Esophagus squamous epithelium (tissue), 5 donors: ENCODE measurements around the gene FBXW2. TPM values are rescaled to one million over a fixed set of nuclear protein-coding genes. Genes with fewer than 3 reads are reported as not detected.
"Not testable (repeated sequence)": the region's sequence is repeated elsewhere in the genome, so short reads cannot be mapped to it uniquely, and the experiment has no call there.

Experiments used
- DNase-seq: peaks from one replicate; lab custom pipeline; 2025; lab: John Stamatoyannopoulos, UW
- H3K27ac ChIP-seq, 4 donors: fragments of 200-600 bp; sonication (generic); one replicate each; pipeline ENCODE4 v1.5.1; 2016 to 2019; ENCODE audit warnings: mild to moderate bottlenecking in 1 of 4
- H3K27me3 ChIP-seq, 4 donors: fragments of 200-600 bp; sonication (generic); 1 replicate in 3 of 4; 2 replicates in 1 of 4; pipeline versions ENCODE4 v1.5.1 to v1.6.0; 2017 to 2021; ENCODE audit warnings: antibody characterized with exemption in 1 of 4
- H3K36me3 ChIP-seq, 3 donors: fragments of 200-600 bp; sonication (generic); one replicate each; pipeline ENCODE4 v1.5.1; 2016 to 2019
- H3K4me1 ChIP-seq, 3 donors: fragments of 200-600 bp; sonication (generic); one replicate each; pipeline ENCODE4 v1.5.1; 2017 to 2019
- H3K4me3 ChIP-seq, 4 donors: fragments of 200-600 bp; sonication (generic); 1 replicate in 3 of 4; 2 replicates in 1 of 4; pipeline ENCODE4 v1.5.1; 2016 to 2019; ENCODE audit warnings: mild to moderate bottlenecking in 2 of 4, moderate library complexity in 1 of 4
- H3K9me3 ChIP-seq, 3 donors: fragments of 200-600 bp; sonication (generic); one replicate each; pipeline ENCODE4 v1.5.1; 2016 to 2019
- POLR2A ChIP-seq, 4 donors: fragments of 450-650 bp; IDR thresholded peaks; one replicate each; pipeline ENCODE4 v1.6.1; 2017; ENCODE audit warnings: antibody characterized with exemption in 4 of 4, mild to moderate bottlenecking in 4 of 4, moderate library complexity in 3 of 4
- WGBS, 2 donors: methylation state at CpG; one replicate each; pipeline ENCODE4 v1.1.5; 2018; 5-methylcytosine and 5-hydroxymethylcytosine counted together
- intact Hi-C: fragments of 100-400 bp; cut with DNase I; formaldehyde crosslinking; loops from one replicate; pipeline ENCODE4 v1.15.0; 2022
- total RNA-seq, 4 donors: library from RNA; depleted of rRNA; stranded (reverse); fragments of >200 nt; gene quantifications; one replicate each; pipeline ENCODE4 v1.1.0, GENCODE V29; 2016
- TF ChIP-seq, protein P1 (sequence below), 6 experiments: fragments of 450-650 bp in 4 of 6; fragments of 200-600 bp in 2 of 6; sonication (generic) in 2 of 6; IDR thresholded peaks; one replicate each; pipeline ENCODE4 v1.5.1; 2016 to 2019; ENCODE audit warnings: antibody characterized with exemption in 6 of 6, mild to moderate bottlenecking in 4 of 6, moderate library complexity in 4 of 6
- donor health status: DM: yes; HTN: yes; CAD: no.

The FBXW2 gene
- total RNA-seq, 4 donors from 2014 or later, result 23.1 to 41.6 (median 31.7) TPM

- WGBS, 2 donors, result 89 to 92% methylated on average over 4 of the region's 4 CpGs
- TF ChIP-seq, protein P1, sequence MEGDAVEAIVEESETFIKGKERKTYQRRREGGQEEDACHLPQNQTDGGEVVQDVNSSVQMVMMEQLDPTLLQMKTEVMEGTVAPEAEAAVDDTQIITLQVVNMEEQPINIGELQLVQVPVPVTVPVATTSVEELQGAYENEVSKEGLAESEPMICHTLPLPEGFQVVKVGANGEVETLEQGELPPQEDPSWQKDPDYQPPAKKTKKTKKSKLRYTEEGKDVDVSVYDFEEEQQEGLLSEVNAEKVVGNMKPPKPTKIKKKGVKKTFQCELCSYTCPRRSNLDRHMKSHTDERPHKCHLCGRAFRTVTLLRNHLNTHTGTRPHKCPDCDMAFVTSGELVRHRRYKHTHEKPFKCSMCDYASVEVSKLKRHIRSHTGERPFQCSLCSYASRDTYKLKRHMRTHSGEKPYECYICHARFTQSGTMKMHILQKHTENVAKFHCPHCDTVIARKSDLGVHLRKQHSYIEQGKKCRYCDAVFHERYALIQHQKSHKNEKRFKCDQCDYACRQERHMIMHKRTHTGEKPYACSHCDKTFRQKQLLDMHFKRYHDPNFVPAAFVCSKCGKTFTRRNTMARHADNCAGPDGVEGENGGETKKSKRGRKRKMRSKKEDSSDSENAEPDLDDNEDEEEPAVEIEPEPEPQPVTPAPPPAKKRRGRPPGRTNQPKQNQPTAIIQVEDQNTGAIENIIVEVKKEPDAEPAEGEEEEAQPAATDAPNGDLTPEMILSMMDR (IDR thresholded peaks at IDR 0.05), result no peak
- no peak for TF ChIP-seq POLR2A (IDR thresholded peaks at IDR 0.05)
- no peak overlapping the region for H3K4me3 ChIP-seq
- intact Hi-C loops, result no loop called here
- H3K9me3 ChIP-seq, result no peaks in the 10 kb centered on the region
- H3K36me3 ChIP-seq, result peaks cover 10 to 100% (median 30%) of the 10 kb centered on the region in 3 donors
- H3K4me1 ChIP-seq, result no peaks in the 10 kb centered on the region
- no peaks in the 10 kb centered on the region for H3K27me3 ChIP-seq
- no peak for DNase-seq
- no peak overlapping the region for H3K27ac ChIP-seq
Observed at GRCh38 chr9:120820095-120820494, 26.9 kb upstream of the FBXW2 start.

GRCh38 chr9:120818595-120818994 lies 25.4 kb upstream of the FBXW2 start:
- WGBS, 2 donors, result 62 to 78% methylated on average over 1 of the region's 1 CpG
- DNase-seq, result no peak
- Histone ChIP-seq H3K4me1 (no peaks in the 10 kb centered on the region), H3K27me3 (no peaks in the 10 kb centered on the region), H3K4me3 (no peak overlapping the region), H3K9me3 (no peaks in the 10 kb centered on the region), H3K27ac (no peak overlapping the region), H3K36me3 (peaks cover 10 to 88% (median 30%) of the 10 kb centered on the region in 3 donors)
- TF ChIP-seq POLR2A (IDR thresholded peaks at IDR 0.05), result no peak
- TF ChIP-seq, protein P1 (IDR thresholded peaks at IDR 0.05), result no peak
- intact Hi-C loops, result no loop called here

GRCh38 chr9:120815075-120815474 lies 21.9 kb upstream of the FBXW2 start:
- Histone ChIP-seq H3K36me3 (peaks cover 6 to 53% (median 17%) of the 10 kb centered on the region in 3 donors), H3K27me3 (no peaks in the 10 kb centered on the region), H3K4me3 (no peak overlapping the region), H3K4me1 (no peaks in the 10 kb centered on the region), H3K27ac (no peak overlapping the region), H3K9me3 (no peaks in the 10 kb centered on the region)
- DNase-seq, result no peak
- intact Hi-C loops, result no loop called here
- WGBS, 2 donors, result 86 to 92% methylated on average over 4 of the region's 4 CpGs
- TF ChIP-seq, protein P1 (IDR thresholded peaks at IDR 0.05), result no peak
- no peak for TF ChIP-seq POLR2A (IDR thresholded peaks at IDR 0.05)

GRCh38 chr9:120808931-120809330 lies 15.7 kb upstream of the FBXW2 start:
- Histone ChIP-seq H3K27me3 (no peaks in the 10 kb centered on the region), H3K36me3 (no peaks in the 10 kb centered on the region), H3K4me1 (no peaks in the 10 kb centered on the region), H3K9me3 (peaks cover 0 to 46% (median 15%) of the 10 kb centered on the region in 3 donors), H3K4me3 (no peak overlapping the region), H3K27ac (no peak overlapping the region)
- DNase-seq, result no peak
- TF ChIP-seq POLR2A (IDR thresholded peaks at IDR 0.05), result no peak
- TF ChIP-seq, protein P1 (IDR thresholded peaks at IDR 0.05), result no peak
- intact Hi-C loops, result no loop called here

DNA sequence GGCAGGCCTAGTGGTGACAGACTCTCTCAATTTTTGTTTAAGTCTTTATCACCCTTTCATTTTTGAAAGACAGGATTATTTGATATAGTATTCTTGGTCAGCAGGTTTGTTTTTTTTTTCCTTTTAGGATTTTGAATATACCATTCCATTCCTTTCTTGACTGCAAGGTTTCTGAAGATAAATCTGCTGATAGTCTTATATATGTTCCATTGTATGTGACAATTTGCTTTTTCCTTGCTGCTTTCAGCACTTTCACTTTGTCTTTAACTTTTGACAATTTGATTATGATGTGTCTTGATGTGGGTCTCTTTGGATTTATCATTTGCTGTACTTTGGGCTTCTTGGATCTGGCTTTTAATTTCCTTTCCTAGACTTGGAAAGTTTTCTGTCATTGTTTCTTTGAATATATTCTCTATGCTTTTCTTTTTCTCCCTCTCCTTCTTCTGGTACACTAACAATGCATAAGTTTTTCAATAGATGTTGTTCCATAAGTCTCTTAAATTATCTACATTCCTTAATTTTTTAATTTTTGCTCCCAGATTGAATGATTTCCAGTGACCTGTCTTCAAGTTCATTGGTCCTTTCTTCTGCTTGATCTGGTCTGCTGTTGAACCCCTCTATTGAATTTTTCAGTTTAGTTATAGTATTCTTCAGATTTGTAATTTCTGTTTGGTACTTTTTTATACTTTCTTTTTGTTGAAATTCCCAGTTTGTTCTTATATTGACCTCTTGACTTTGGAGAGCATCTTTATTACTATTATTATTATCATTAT lies 14.6 kb upstream of the FBXW2 start:
- intact Hi-C loops, result no loop called here
- no peak overlapping the region for H3K27ac ChIP-seq
- peaks cover 0 to 46% (median 15%) of the 10 kb centered on the region in 3 donors for H3K9me3 ChIP-seq
- TF ChIP-seq, protein P1 (IDR thresholded peaks at IDR 0.05), result no peak
- TF ChIP-seq POLR2A (IDR thresholded peaks at IDR 0.05), result no peak
- H3K4me3 ChIP-seq, result no peak overlapping the region
- H3K36me3 ChIP-seq, result no peaks in the 10 kb centered on the region
- H3K27me3 ChIP-seq, result no peaks in the 10 kb centered on the region
- no peak for DNase-seq
- H3K4me1 ChIP-seq, result no peaks in the 10 kb centered on the region

GRCh38 chr9:120804784-120805363 lies 11.7 kb upstream of the FBXW2 start:
- H3K36me3 ChIP-seq, intact Hi-C loops: not testable (repeated sequence)
- WGBS, 2 donors, result 46 to 95% methylated on average over 2 to 3 of the region's 3 CpGs

More at GRCh38 chr9:120804784-120805363, 11.7 kb upstream of the FBXW2 start:
- H3K4me1 ChIP-seq, H3K4me3 ChIP-seq, H3K27me3 ChIP-seq, H3K27ac ChIP-seq, DNase-seq: not testable (repeated sequence)
- H3K9me3 ChIP-seq, result peaks cover 0 to 46% (median 15%) of the 10 kb centered on the region in 3 donors
